ENCODE measurements around the gene ALOX15B.

DNA sequence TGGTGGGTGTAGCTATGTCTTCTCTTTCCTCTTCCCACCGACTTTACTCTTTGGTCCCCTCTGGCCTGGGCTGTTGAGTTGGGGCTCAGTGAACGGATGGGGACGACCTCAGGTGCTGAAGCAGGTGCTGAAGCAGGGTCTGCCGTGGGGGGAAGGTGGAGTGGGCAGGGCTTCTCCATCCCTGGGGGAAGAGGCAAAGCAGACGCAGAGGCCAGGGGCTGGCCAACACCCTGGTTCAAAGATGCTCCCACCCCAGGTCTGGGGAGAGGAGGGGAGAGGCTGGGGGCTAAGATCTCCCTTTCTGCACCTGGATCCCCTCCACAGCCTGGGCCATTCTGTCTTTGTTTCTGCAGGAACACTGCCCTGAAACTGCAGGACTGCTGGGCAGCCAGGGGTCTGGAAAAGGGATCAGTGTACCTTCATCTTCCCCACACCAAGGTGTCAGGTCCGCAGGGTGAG lies 25.7 kb downstream of the ALOX15B start:
- TF ChIP-seq POLR2A (IDR thresholded peaks at IDR 0.05; ENCODE audit: borderline replicate concordance, extremely low read depth, insufficient read depth, insufficient read length) = no peak
- no peak for TF ChIP-seq RAD21 (IDR thresholded peaks at IDR 0.05; ENCODE audit: low read depth)
- TF ChIP-seq, protein P1, sequence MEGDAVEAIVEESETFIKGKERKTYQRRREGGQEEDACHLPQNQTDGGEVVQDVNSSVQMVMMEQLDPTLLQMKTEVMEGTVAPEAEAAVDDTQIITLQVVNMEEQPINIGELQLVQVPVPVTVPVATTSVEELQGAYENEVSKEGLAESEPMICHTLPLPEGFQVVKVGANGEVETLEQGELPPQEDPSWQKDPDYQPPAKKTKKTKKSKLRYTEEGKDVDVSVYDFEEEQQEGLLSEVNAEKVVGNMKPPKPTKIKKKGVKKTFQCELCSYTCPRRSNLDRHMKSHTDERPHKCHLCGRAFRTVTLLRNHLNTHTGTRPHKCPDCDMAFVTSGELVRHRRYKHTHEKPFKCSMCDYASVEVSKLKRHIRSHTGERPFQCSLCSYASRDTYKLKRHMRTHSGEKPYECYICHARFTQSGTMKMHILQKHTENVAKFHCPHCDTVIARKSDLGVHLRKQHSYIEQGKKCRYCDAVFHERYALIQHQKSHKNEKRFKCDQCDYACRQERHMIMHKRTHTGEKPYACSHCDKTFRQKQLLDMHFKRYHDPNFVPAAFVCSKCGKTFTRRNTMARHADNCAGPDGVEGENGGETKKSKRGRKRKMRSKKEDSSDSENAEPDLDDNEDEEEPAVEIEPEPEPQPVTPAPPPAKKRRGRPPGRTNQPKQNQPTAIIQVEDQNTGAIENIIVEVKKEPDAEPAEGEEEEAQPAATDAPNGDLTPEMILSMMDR (IDR thresholded peaks at IDR 0.05 in 2 of 3, conservative IDR thresholded peaks at IDR 0.05 in 1 of 3; ENCODE audit: borderline replicate concordance in 1 of 3, insufficient read depth in 1 of 3, low read depth in 2 of 3, low read length in 2 of 3) = no peak
- TF ChIP-seq SIN3A (IDR thresholded peaks at IDR 0.05; ENCODE audit: low read depth) = no peak
- TF ChIP-seq EZH2phosphoT487 (IDR thresholded peaks at IDR 0.05; ENCODE audit: borderline replicate concordance) = no peak
- TF ChIP-seq, protein P2, sequence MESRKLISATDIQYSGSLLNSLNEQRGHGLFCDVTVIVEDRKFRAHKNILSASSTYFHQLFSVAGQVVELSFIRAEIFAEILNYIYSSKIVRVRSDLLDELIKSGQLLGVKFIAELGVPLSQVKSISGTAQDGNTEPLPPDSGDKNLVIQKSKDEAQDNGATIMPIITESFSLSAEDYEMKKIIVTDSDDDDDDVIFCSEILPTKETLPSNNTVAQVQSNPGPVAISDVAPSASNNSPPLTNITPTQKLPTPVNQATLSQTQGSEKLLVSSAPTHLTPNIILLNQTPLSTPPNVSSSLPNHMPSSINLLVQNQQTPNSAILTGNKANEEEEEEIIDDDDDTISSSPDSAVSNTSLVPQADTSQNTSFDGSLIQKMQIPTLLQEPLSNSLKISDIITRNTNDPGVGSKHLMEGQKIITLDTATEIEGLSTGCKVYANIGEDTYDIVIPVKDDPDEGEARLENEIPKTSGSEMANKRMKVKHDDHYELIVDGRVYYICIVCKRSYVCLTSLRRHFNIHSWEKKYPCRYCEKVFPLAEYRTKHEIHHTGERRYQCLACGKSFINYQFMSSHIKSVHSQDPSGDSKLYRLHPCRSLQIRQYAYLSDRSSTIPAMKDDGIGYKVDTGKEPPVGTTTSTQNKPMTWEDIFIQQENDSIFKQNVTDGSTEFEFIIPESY (IDR thresholded peaks at IDR 0.05; ENCODE audit: extremely low read depth, insufficient replicate concordance, low read length) = no peak
- TF ChIP-seq SRF (IDR thresholded peaks at IDR 0.05; ENCODE audit: low read depth) = no peak
- no peak for TF ChIP-seq EZH2 (IDR thresholded peaks at IDR 0.05)

Measured in HCT116 (cell line).